ENCODE measurements around the gene SPPL2C. TPM values are rescaled to one million over a fixed set of nuclear protein-coding genes. Genes with fewer than 3 reads are reported as not detected.
A peak's percentile ranks its signal among the peaks of the same experiment; 100 is the strongest.

The SPPL2C gene
- total and polyA plus RNA-seq, 5 experiments from 2014 or later: not detected

GRCh38 chr17:45876539-45876938, 31.9 kb downstream of the SPPL2C start:
- Mint-ChIP-seq H3K9me3 (peaks cover 0 to 3% (median 0%) of the 10 kb centered on the region in 9 donors), H3K27ac (no peak overlapping the region), H3K27me3 (peaks cover 4 to 15% (median 7%) of the 10 kb centered on the region in 5 donors), H3K36me3 (no peaks in the 10 kb centered on the region), H3K4me1 (peaks cover 3 to 8% (median 6%) of the 10 kb centered on the region in 4 donors), H3K4me3 (no peak overlapping the region)
- POLR2A ChIA-PET: no interaction called here
- no peak for ATAC-seq
- DNase-seq: no peak

DNA sequence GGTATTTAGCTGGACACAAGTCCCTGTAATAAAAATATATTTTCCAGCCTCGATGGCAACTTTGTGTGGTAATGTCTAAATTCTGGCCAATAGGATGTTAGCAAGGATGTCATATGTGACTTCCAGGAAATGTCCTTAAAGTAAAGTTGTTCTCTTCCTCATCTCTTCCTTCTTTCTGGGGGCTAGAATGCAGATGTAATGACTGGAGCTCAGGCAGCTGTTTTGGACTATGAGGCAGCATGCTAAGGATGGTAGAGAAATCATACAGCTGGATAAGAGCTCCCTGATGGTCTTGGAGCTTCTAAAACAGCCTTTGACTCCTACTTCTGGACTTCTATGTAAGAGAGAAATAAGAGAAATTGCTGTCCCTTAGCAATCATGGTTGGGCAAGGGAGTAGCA, 32.8 kb downstream of the SPPL2C start:
- no peak for DNase-seq

DNA sequence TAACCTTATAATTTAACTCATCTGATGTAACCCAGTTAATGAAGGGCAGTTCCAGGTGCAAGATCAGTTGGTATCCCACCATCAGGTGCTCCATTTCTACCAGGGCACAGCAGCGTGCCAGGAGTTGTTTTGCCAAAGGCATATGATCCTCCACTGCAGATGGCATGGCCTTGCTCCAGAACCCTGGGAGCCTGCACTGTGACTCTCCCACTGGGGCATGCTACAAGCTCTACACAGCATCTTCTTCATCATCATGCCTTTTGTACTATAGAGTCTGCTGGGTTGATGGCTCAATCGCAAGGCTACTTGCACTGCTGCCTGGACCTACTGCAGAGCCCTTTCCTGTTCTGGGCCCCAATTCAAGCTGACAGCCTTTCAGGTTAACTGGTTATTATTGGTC, 38.4 kb downstream of the SPPL2C start:
- Mint-ChIP-seq H3K9me3 (peaks cover 0 to 26% (median 11%) of the 10 kb centered on the region in 9 donors), H3K36me3 (peaks cover 0 to 17% (median 3%) of the 10 kb centered on the region in 3 donors)

More for the DNA sequence above, 32.8 kb downstream of the SPPL2C start:
- Mint-ChIP-seq H3K4me3 (no peak overlapping the region), H3K4me1 (peaks cover 4 to 8% (median 6%) of the 10 kb centered on the region in 4 donors), H3K27me3 (peaks cover 6 to 19% (median 10%) of the 10 kb centered on the region in 5 donors), H3K36me3 (no peaks in the 10 kb centered on the region), H3K9me3 (peaks cover 0 to 3% (median 0%) of the 10 kb centered on the region in 9 donors), H3K27ac (peak overlapping the region in 1 of 10 donors; percentile 2)
- POLR2A ChIA-PET: no interaction called here
- ATAC-seq: no peak

GRCh38 chr17:45886852-45887251, 42.2 kb downstream of the SPPL2C start:
- Mint-ChIP-seq H3K27me3 (peaks cover 5 to 11% (median 9%) of the 10 kb centered on the region in 5 donors), H3K27ac (no peak overlapping the region), H3K4me3 (no peak overlapping the region), H3K36me3 (peaks cover 0 to 17% (median 3%) of the 10 kb centered on the region in 3 donors), H3K9me3 (peaks cover 0 to 26% (median 11%) of the 10 kb centered on the region in 9 donors), H3K4me1 (peaks cover 0 to 6% (median 0%) of the 10 kb centered on the region in 4 donors)
- ATAC-seq (no peak), DNase-seq (no peak)
- POLR2A ChIA-PET: no interaction called here

More for the DNA sequence above, 38.4 kb downstream of the SPPL2C start:
- POLR2A ChIA-PET: no interaction called here
- ATAC-seq (no peak), DNase-seq (no peak)
- peaks cover 0 to 6% (median 0%) of the 10 kb centered on the region in 4 donors for H3K4me1 Mint-ChIP-seq
- H3K27me3 Mint-ChIP-seq: peaks cover 8 to 24% (median 15%) of the 10 kb centered on the region in 5 donors
- H3K4me3 Mint-ChIP-seq: no peak overlapping the region
- no peak overlapping the region for H3K27ac Mint-ChIP-seq

DNA sequence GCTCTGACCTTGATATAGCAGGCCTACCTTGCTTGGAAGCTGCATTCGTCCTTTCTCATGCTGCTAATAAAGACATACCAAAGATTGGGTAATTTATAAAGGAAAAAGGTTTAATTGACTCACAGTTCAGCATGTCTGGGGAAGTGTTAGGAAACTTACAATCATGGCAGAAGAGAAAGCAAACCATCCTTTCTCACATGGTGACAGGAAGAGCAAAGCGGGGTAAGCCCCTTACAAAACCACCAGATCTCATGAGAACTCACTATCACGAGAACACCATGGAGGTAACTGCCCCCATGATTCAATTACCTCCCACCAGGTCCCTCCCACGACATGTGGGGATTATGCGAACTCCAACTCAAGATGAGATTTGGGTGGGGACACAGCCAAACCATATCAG, 43.7 kb downstream of the SPPL2C start:
- ATAC-seq: no peak
- peaks cover 0 to 6% (median 2%) of the 10 kb centered on the region in 5 donors for H3K27me3 Mint-ChIP-seq

GRCh38 chr17:45889579-45889978, 44.9 kb downstream of the SPPL2C start:
- H3K27ac Mint-ChIP-seq: no peak overlapping the region
- ATAC-seq: no peak
- peaks cover 0 to 7% (median 3%) of the 10 kb centered on the region in 4 donors for H3K4me1 Mint-ChIP-seq
- H3K27me3 Mint-ChIP-seq: peaks cover 0 to 6% (median 0%) of the 10 kb centered on the region in 5 donors
- DNase-seq: no peak
- H3K4me3 Mint-ChIP-seq: no peak overlapping the region
- H3K9me3 Mint-ChIP-seq: peaks cover 0 to 16% (median 6%) of the 10 kb centered on the region in 9 donors
- POLR2A ChIA-PET: no interaction called here
- peaks cover 0 to 8% (median 2%) of the 10 kb centered on the region in 3 donors for H3K36me3 Mint-ChIP-seq

More for the DNA sequence above, 43.7 kb downstream of the SPPL2C start:
- Mint-ChIP-seq H3K9me3 (peaks cover 0 to 26% (median 11%) of the 10 kb centered on the region in 9 donors), H3K27ac (no peak overlapping the region), H3K36me3 (peaks cover 0 to 17% (median 3%) of the 10 kb centered on the region in 3 donors), H3K4me3 (no peak overlapping the region), H3K4me1 (no peaks in the 10 kb centered on the region)
- POLR2A ChIA-PET: no interaction called here
- no peak for DNase-seq

DNA sequence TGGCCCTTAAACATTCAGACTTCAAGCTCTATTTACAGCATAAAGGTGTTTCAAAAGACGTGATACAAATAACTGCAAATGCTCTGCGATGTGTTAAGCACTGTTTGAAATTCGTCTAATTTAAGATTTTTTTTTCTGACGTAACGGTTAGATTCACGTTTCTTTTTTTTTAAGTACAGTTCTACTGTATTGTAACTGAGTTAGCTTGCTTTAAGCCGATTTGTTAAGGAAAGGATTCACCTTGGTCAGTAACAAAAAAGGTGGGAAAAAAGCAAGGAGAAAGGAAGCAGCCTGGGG, 49.0 kb downstream of the SPPL2C start:
- Mint-ChIP-seq H3K27me3 (peaks cover 10 to 16% (median 15%) of the 10 kb centered on the region in 5 donors), H3K36me3 (no peaks in the 10 kb centered on the region), H3K4me3 (peak overlapping the region; percentile 78 to 92 (median 90)), H3K9me3 (no peaks in the 10 kb centered on the region), H3K4me1 (peaks cover 4 to 31% (median 20%) of the 10 kb centered on the region in 4 donors), H3K27ac (peak overlapping the region in 4 of 10 donors; percentile 22 to 92 (median 54))
- ATAC-seq: no peak
- POLR2A ChIA-PET: interaction anchor here (0.6 kb wide), 1 partner anchor 19 kb away, joined by 3 read pairs; no protein-coding TSS in a partner anchor
- DNase-seq: no peak

DNA sequence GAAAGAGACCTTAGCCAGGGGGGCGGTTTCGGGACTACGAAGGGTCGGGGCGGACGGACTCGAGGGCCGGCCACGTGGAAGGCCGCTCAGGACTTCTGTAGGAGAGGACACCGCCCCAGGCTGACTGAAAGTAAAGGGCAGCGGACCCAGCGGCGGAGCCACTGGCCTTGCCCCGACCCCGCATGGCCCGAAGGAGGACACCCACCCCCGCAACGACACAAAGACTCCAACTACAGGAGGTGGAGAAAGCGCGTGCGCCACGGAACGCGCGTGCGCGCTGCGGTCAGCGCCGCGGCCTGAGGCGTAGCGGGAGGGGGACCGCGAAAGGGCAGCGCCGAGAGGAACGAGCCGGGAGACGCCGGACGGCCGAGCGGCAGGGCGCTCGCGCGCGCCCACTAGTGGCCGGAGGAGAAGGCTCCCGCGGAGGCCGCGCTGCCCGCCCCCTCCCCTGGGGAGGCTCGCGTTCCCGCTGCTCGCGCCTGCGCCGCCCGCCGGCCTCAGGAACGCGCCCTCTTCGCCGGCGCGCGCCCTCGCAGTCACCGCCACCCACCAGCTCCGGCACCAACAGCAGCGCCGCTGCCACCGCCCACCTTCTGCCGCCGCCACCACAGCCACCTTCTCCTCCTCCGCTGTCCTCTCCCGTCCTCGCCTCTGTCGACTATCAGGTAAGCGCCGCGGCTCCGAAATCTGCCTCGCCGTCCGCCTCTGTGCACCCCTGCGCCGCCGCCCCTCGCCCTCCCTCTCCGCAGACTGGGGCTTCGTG, 49.5 kb downstream of the SPPL2C start, which contains the start of gene MAPT:
TSS of gene MAPT (plus strand) at position 533 of the 763 bp plus-strand sequence. CDS start 67,784 bp downstream, outside the sequence.
- peaks cover 11 to 21% (median 21%) of the 10 kb centered on the region in 5 donors for H3K27me3 Mint-ChIP-seq

GRCh38 chr17:45895304-45895968, 50.8 kb downstream of the SPPL2C start:
- ATAC-seq (peak; percentile 31 to 48), DNase-seq (peak in 7 of 10 donors; percentile 20 to 38 (median 35))
- Mint-ChIP-seq H3K27me3 (peaks cover 20 to 34% (median 28%) of the 10 kb centered on the region in 5 donors), H3K27ac (peak overlapping the region in 4 of 10 donors; percentile 38 to 76 (median 50)), H3K9me3 (no peaks in the 10 kb centered on the region), H3K4me3 (peak overlapping the region; percentile 81 to 93 (median 88)), H3K4me1 (peaks cover 4 to 31% (median 20%) of the 10 kb centered on the region in 4 donors), H3K36me3 (no peaks in the 10 kb centered on the region)
- POLR2A ChIA-PET: no interaction called here

More for the DNA sequence above, 49.5 kb downstream of the SPPL2C start, which contains the start of gene MAPT:
- H3K27ac Mint-ChIP-seq: peak within 1 kb of the TSS in 7 of 10 donors; percentile 28 to 92 (median 59)
- no peaks in the 10 kb centered on the region for H3K36me3 Mint-ChIP-seq
- POLR2A ChIA-PET: interaction anchor here (0.6 kb wide), 1 partner anchor 19 kb away, joined by 3 read pairs; no protein-coding TSS in a partner anchor
- peaks cover 4 to 31% (median 20%) of the 10 kb centered on the region in 4 donors for H3K4me1 Mint-ChIP-seq
- ATAC-seq (peak; percentile 80 to 82), DNase-seq (peak; percentile 65 to 81 (median 78))
- H3K9me3 Mint-ChIP-seq: no peaks in the 10 kb centered on the region
- peak within 1 kb of the TSS; percentile 81 to 93 (median 90) for H3K4me3 Mint-ChIP-seq

GRCh38 chr17:45895969-45896785, 51.5 kb downstream of the SPPL2C start:
- Mint-ChIP-seq H3K27me3 (peaks cover 25 to 41% (median 34%) of the 10 kb centered on the region in 5 donors), H3K36me3 (no peaks in the 10 kb centered on the region), H3K27ac (peak overlapping the region in 4 of 10 donors; percentile 18 to 41 (median 38)), H3K9me3 (no peaks in the 10 kb centered on the region), H3K4me1 (peaks cover 4 to 31% (median 20%) of the 10 kb centered on the region in 4 donors), H3K4me3 (peak overlapping the region; percentile 80 to 93 (median 84))
- ATAC-seq (no peak), DNase-seq (no peak)
- POLR2A ChIA-PET: no interaction called here
